ENCODE data around the gene OSBP2.

- TF ChIP-seq ZFP3 (CRISPR knock-in tag; IDR thresholded peaks at IDR 0.05), result no peak
- TF ChIP-seq CSDC2 (CRISPR knock-in tag; IDR thresholded peaks at IDR 0.05), result no peak
- no peak for TF ChIP-seq PATZ1 (CRISPR knock-in tag; IDR thresholded peaks at IDR 0.05; ENCODE audit: borderline replicate concordance)
- TF ChIP-seq ZFP30 (CRISPR knock-in tag; IDR thresholded peaks at IDR 0.05), result no peak
- TF ChIP-seq ZNF565 (CRISPR knock-in tag; conservative IDR thresholded peaks at IDR 0.05; ENCODE audit: low read depth), result no peak
Measured at GRCh38 chr22:30823015-30823370, 128.3 kb downstream of the OSBP2 start.

Measured in SK-N-SH treated with all-trans-retinoic acid at 6 μM for 48 hours (cell line).